ENCODE data around the gene NCKAP5.

DNA sequence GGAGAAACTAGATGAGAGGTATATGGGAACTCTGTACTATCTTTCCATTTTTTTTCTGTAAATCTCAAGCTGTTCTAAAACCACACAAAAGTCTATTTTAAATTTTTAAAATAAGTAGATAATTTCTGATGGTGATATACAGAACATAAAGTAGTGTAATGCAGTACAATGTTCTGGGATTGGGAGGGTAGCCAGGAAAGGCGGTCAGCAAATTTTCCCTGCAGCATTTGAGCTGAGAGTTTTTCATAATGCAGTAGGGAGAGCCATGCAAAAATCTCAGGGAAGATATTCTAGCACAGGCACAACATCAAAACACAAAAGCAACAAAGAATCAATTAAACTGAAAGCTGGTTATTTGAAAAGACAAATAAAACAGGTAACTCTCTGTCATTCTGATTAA is 141.5 kb downstream of the NCKAP5 start:
- TF ChIP-seq, protein P1, sequence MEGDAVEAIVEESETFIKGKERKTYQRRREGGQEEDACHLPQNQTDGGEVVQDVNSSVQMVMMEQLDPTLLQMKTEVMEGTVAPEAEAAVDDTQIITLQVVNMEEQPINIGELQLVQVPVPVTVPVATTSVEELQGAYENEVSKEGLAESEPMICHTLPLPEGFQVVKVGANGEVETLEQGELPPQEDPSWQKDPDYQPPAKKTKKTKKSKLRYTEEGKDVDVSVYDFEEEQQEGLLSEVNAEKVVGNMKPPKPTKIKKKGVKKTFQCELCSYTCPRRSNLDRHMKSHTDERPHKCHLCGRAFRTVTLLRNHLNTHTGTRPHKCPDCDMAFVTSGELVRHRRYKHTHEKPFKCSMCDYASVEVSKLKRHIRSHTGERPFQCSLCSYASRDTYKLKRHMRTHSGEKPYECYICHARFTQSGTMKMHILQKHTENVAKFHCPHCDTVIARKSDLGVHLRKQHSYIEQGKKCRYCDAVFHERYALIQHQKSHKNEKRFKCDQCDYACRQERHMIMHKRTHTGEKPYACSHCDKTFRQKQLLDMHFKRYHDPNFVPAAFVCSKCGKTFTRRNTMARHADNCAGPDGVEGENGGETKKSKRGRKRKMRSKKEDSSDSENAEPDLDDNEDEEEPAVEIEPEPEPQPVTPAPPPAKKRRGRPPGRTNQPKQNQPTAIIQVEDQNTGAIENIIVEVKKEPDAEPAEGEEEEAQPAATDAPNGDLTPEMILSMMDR (IDR thresholded peaks at IDR 0.05 in 4 of 5, conservative IDR thresholded peaks at IDR 0.05 in 1 of 5) = no peak
- no peak for TF ChIP-seq POLR2A (IDR thresholded peaks at IDR 0.05)
